ENCODE results near the gene EP300. TPM values are rescaled to one million over a fixed set of nuclear protein-coding genes. Genes with fewer than 3 reads are reported as not detected.

Gene EP300
- total RNA-seq, 4 donors from 2014 or later, result 142 to 155 (median 149) TPM

GRCh38 chr22:41076857-41077256 is 15.5 kb upstream of the EP300 start:
- no peaks in the 10 kb centered on the region for H3K27me3 ChIP-seq

GRCh38 chr22:41078931-41079330 is 13.5 kb upstream of the EP300 start:
- H3K9me3 ChIP-seq, result no peaks in the 10 kb centered on the region
- DNase-seq, result no peak
- no peak overlapping the region for H3K27ac ChIP-seq
- no peaks in the 10 kb centered on the region for H3K36me3 ChIP-seq
- H3K27me3 ChIP-seq, result no peaks in the 10 kb centered on the region
- H3K4me1 ChIP-seq, result no peaks in the 10 kb centered on the region
- TF ChIP-seq POLR2A (IDR thresholded peaks at IDR 0.05) (no peak), CTCF (IDR thresholded peaks at IDR 0.05) (no peak)
- no peak overlapping the region for H3K4me3 ChIP-seq

More at GRCh38 chr22:41076857-41077256, 15.5 kb upstream of the EP300 start:
- no peak overlapping the region for H3K4me3 ChIP-seq
- H3K27ac ChIP-seq, result no peak overlapping the region
- TF ChIP-seq POLR2A (IDR thresholded peaks at IDR 0.05) (no peak), CTCF (IDR thresholded peaks at IDR 0.05) (no peak)
- H3K36me3 ChIP-seq, result no peaks in the 10 kb centered on the region
- H3K9me3 ChIP-seq, result no peaks in the 10 kb centered on the region
- no peak for DNase-seq
- no peaks in the 10 kb centered on the region for H3K4me1 ChIP-seq

- Histone ChIP-seq H3K36me3 (no peaks in the 10 kb centered on the region), H3K27me3 (no peaks in the 10 kb centered on the region), H3K27ac (no peak overlapping the region), H3K4me3 (no peak overlapping the region), H3K4me1 (no peaks in the 10 kb centered on the region), H3K9me3 (no peaks in the 10 kb centered on the region)
- TF ChIP-seq CTCF (IDR thresholded peaks at IDR 0.05), result no peak
- TF ChIP-seq POLR2A (IDR thresholded peaks at IDR 0.05), result no peak
- no peak for DNase-seq
These were observed 6.5 kb upstream of the EP300 start for GRCh38 chr22:41085842-41086241.

GRCh38 chr22:41091132-41092022 is 1.0 kb upstream of the EP300 start:
- no peaks in the 10 kb centered on the region for H3K9me3 ChIP-seq
- H3K36me3 ChIP-seq, result no peaks in the 10 kb centered on the region
- H3K27ac ChIP-seq, result peak overlapping the region; percentile 99 to 100 (median 100)
- H3K4me3 ChIP-seq, result peak overlapping the region; percentile 84 to 95 (median 92)
- H3K4me1 ChIP-seq, result peaks cover 0 to 13% (median 6%) of the 10 kb centered on the region in 4 donors
- peak; percentile 99 to 100 (median 100) for DNase-seq
- peak; percentile 54 to 92 for TF ChIP-seq POLR2A (IDR thresholded peaks at IDR 0.05)
- peak in 2 of 6 experiments; percentile 3 to 8 for TF ChIP-seq CTCF (IDR thresholded peaks at IDR 0.05)
- H3K27me3 ChIP-seq, result no peaks in the 10 kb centered on the region

- peaks cover 0 to 26% (median 6%) of the 10 kb centered on the region in 4 donors for H3K4me1 ChIP-seq
- H3K36me3 ChIP-seq, result no peaks in the 10 kb centered on the region
- H3K9me3 ChIP-seq, result no peaks in the 10 kb centered on the region
- TF ChIP-seq POLR2A (IDR thresholded peaks at IDR 0.05) (no peak), CTCF (IDR thresholded peaks at IDR 0.05) (no peak)
- H3K27ac ChIP-seq, result peak overlapping the region; percentile 99 to 100 (median 100)
- peak overlapping the region; percentile 84 to 95 (median 92) for H3K4me3 ChIP-seq
- peak in 1 of 3 donors; percentile 67 for DNase-seq
- H3K27me3 ChIP-seq, result no peaks in the 10 kb centered on the region
These were observed 537 bp downstream of the EP300 start for GRCh38 chr22:41092847-41093411.
